Measurements from ENCODE around the gene GNG12.

Gene GNG12

GRCh38 chr1:67711158-67711854 lies 122.0 kb downstream of the GNG12 start:
- no peak for DNase-seq

DNA sequence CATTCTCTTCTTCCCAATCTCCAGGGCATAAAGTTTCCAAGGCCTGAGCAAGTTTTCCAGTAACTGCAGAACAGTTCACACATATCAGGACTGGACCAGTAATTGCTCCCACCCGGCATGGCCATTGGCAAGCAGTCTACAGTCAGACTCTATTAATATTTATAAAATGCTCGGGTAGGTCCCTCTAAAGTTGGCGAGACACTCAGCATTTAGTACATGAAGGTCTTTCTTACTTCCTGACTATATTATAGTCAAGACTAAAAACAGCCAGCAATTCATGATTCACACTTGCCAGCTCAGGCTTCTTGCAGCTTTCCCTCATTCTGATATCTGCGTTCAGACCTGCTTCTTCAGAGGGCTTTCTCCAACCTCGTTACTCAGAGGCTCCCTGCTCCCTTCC lies 122.8 kb downstream of the GNG12 start:
- no peak for DNase-seq

- DNase-seq = no peak
Measured at GRCh38 chr1:67708606-67709005, 124.7 kb downstream of the GNG12 start.

GRCh38 chr1:67705735-67706453 lies 127.4 kb downstream of the GNG12 start:
- peak in 2 of 56 donors; percentile 6 to 9 for DNase-seq

DNA sequence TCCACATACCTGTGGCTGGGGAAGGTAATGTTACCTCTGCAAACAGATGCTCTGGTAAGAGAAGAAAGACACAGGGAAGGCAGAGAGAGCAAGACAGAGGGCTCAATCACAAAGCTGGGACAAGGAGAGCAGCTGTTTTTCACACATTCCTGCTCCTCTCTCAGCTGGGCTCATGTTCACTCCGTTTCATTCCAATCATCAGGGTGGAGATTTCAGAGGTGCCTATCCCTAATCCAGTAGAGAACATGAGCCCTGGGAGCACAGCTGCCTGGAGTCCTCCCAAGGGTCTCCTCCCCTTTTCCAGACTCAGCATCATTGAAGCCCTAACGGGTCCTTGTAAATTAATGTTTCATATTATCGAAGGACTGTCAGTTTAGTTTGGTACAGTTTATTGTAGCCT lies 128.9 kb downstream of the GNG12 start:
- DNase-seq = no peak

- DNase-seq = no peak
Measured at GRCh38 chr1:67701876-67702275, 131.4 kb downstream of the GNG12 start.

GRCh38 chr1:67700692-67701410 lies 132.4 kb downstream of the GNG12 start:
- no peak for DNase-seq

- no peak for DNase-seq
Measured at GRCh38 chr1:67700220-67700619, 133.0 kb downstream of the GNG12 start.

- no peak for DNase-seq
Measured at GRCh38 chr1:67696708-67697107, 136.6 kb downstream of the GNG12 start.

GRCh38 chr1:67695963-67696362 lies 137.3 kb downstream of the GNG12 start:
- DNase-seq = no peak

GRCh38 chr1:67691712-67692111 lies 141.6 kb downstream of the GNG12 start:
- DNase-seq = no peak

GRCh38 chr1:67690411-67690810 lies 142.9 kb downstream of the GNG12 start:
- no peak for DNase-seq

- no peak for DNase-seq
Measured at GRCh38 chr1:67690018-67690363, 143.3 kb downstream of the GNG12 start.

DNA sequence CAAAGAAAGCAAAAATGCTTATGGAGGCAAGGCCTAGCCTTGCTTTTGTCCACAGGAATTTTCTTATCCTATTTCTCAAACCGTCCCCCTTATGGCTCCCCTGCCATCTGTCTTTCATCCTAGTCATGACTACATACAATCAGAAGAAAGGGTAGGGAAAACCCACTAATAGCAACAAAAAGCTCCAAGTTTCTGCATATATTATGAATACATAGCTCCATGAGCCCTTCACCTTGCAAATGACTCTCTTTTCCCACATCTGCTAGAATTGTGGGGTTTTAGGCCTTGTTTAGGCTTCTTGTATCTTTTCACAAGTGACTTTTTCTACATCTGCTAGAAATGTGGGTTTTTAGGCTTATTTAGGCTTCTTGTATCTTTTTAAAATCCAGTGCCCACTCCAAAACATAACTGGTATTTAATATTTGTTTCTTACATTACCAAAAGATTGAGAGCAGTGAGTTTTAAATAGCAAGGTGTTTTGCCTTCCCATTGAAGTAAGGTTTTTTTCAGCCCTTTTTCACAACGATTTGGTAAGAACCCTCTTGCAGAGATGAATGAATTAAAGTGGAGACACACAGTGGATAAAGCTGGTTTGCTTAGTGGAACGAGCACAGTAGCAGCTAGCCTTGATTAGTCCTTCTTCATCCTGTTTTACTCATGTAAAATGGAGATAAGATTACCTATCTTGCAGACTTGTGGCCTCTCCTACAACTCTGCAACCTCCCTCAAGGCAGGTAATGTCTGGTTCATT lies 143.8 kb downstream of the GNG12 start:
- DNase-seq = no peak

GRCh38 chr1:67688526-67689219 lies 144.6 kb downstream of the GNG12 start:
- DNase-seq = no peak

- no peak for DNase-seq
Measured at GRCh38 chr1:67687649-67688048, 145.6 kb downstream of the GNG12 start.

DNA sequence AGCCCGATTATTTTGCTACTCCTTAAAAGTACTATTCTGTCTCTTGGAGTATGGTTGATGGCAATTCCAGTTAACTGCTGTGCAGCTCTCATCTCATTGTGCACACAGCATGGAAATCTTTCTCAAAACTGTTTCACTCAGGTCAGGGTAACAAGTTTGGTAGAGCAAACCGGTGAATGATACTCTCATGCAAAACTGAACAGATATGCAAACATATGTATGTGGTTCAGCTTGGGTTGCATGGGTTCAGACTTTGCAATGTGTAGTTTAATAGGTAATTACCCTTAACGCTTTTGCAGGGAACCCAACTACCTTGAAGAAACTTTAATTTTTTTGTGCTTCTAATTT lies 146.1 kb downstream of the GNG12 start:
- DNase-seq = no peak

DNA sequence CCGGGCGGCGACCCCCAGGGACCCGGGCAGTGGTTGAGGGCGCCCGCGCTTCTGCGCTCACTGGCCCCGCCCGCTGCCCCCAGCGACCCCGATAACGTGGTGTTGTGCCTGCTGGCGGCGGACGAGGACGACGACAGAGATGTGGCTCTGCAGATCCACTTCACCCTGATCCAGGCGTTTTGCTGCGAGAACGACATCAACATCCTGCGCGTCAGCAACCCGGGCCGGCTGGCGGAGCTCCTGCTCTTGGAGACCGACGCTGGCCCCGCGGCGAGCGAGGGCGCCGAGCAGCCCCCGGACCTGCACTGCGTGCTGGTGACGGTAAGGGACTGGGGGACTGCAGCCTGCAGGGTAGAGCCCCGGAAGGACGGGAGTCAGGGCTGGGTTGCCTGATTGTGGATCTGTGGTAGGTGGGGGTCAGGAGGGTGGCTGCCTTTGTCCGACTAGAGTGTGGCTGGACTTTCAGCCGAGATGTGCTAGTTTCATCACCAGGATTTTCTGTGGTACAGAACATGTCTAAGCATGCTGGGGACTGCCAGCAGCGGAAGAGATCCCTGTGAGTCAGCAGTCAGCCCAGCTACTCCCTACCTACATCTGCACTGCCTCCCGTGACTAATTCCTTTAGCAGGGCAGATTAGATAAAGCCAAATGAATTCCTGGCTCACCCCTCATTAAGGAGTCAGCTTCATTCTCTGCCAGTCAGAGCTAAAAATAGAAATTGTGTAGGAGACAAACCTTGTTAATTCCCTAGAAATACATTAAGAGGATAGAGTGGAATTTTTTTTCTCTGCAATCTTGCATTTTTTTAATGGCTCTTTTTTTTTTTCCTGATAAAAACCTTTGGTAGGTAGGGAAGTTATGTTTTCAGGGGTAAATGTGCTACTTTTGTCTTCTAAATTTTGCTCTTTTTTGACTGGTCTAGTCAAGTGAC lies 146.7 kb downstream of the GNG12 start:
- peak in 53 of 56 donors; percentile 18 to 80 (median 55) for DNase-seq

DNA sequence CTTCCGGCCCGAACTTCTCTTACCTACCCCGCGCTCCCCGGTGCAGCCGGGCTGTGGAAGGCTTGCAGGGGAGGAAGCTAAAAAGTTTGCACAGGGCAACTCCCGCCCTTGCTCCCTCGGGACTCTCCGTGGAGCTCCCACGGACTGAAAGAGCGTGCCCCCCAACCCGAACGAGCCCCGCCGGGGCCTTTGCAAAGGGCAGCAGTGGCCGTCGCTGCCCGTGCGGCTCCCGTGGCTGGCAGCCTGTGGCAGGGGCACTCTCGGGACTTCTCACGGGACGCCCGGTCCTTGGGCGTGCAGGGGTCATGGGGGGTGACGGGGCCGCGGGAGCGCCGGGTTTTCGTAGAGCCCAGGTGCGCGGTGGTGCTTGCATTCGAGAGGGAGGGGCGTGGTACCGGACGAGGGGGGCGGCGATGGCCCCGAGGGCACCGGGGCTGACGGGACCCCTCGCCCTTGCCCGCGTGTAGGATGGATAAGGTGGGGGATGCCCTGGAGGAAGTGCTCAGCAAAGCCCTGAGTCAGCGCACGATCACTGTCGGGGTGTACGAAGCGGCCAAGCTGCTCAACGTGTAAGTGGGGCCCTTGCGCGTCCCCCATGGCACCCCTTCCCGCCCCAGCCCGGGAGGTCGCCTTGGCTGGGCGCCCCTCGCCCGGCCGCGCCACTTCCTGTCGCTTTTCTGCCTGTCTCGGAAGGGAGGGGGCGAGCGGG lies 147.6 kb downstream of the GNG12 start:
- DNase-seq = peak in 31 of 56 donors; percentile 26 to 64 (median 45)
